Ishikawa (cell line): ENCODE measurements around the gene PTPN11.

Experiments
- CEBPB ChIP-seq: IDR thresholded peaks from 2 replicates; pipeline ENCODE4 v1.6.1; 2012
- EP300 ChIP-seq: IDR thresholded peaks from 2 replicates; pipeline ENCODE4 v1.6.1; 2012; ENCODE audit warnings: borderline replicate concordance
- FOXM1 ChIP-seq: IDR thresholded peaks from 2 replicates; pipeline ENCODE4 v1.6.1; 2012; ENCODE audit warnings: low read depth, borderline replicate concordance
- RAD21 ChIP-seq: IDR thresholded peaks from 2 replicates; pipeline ENCODE4 v1.6.1; 2012; ENCODE audit warnings: low read depth
- REST ChIP-seq: IDR thresholded peaks from 2 replicates; pipeline ENCODE4 v1.6.1; 2012; ENCODE audit warnings: low read depth, mild to moderate bottlenecking
- TAF1 ChIP-seq: IDR thresholded peaks from 2 replicates; pipeline ENCODE4 v1.6.1; 2012; ENCODE audit warnings: low read depth, mild to moderate bottlenecking
- TEAD4 ChIP-seq: IDR thresholded peaks from 2 replicates; pipeline ENCODE4 v1.6.1; 2012
- YY1 ChIP-seq: IDR thresholded peaks from 2 replicates; pipeline ENCODE4 v1.6.1; 2012; ENCODE audit warnings: low read depth

- TF ChIP-seq CEBPB (no peak), RAD21 (no peak), EP300 (no peak), TAF1 (no peak), REST (no peak), TEAD4 (no peak), FOXM1 (no peak), YY1 (no peak)
These were observed 106.1 kb downstream of the PTPN11 start for GRCh38 chr12:112524676-112525425.
